Panc1 (cell line): ENCODE data around the gene MAPK8IP2. TPM values are rescaled to one million over a fixed set of nuclear protein-coding genes. Genes with fewer than 3 reads are reported as not detected.

ENCODE experiments used
- ATAC-seq: fragments of 200-7000 bp; cut with Tn5 transposase; 2 replicates; pipeline ENCODE4 v1.9.1; 2020; ENCODE audit warnings: mild to moderate bottlenecking, moderate library complexity
- BruUV-seq: library from RNA; stranded (reverse); fragments of 400-500 nt; replicated peaks from 2 replicates; lab custom pipeline; 2021; lab: Mats Ljungman, UMichigan
- CTCF ChIA-PET: fragments of 300-600 bp; sonication (Branson Sonifier 250); formaldehyde crosslinking; loops from one replicate; lab custom pipeline; 2022; ENCODE audit warnings: antibody characterized with exemption; lab: Charles Lee
- POLR2A ChIA-PET: fragments of 300-600 bp; sonication (Branson Sonifier 250); formaldehyde crosslinking; loops from one replicate; lab custom pipeline; 2022; ENCODE audit warnings: antibody characterized with exemption; lab: Charles Lee
- DNase-seq: peaks from one replicate; pipeline ENCODE4 v3.0.0-alpha.2; 2010; ENCODE audit warnings: low read depth, low spot score
- H3K27ac ChIP-seq: 2 replicates; pipeline ENCODE4 v1.5.1; 2011; ENCODE audit warnings: mild to moderate bottlenecking, low read length, inconsistent platforms
- H3K27me3 ChIP-seq: fragments of 200-500 bp; sonication (Bioruptor generic); 2 replicates; pipeline ENCODE4 v1.6.0; 2014; ENCODE audit warnings: low read length, inconsistent platforms; ENCODE audit not compliant: control insufficient read depth, insufficient read depth
- H3K36me3 ChIP-seq: fragments of 200-500 bp; sonication (Bioruptor generic); 2 replicates; pipeline ENCODE4 v1.5.1; 2014; ENCODE audit warnings: inconsistent platforms, mild to moderate bottlenecking, low read length, moderate library complexity; ENCODE audit not compliant: control insufficient read depth, insufficient read depth
- H3K4me1 ChIP-seq: 2 replicates; pipeline ENCODE4 v1.5.1; 2011; ENCODE audit warnings: inconsistent platforms, mild to moderate bottlenecking, low read length, moderate library complexity; ENCODE audit not compliant: control insufficient read depth, insufficient read depth
- H3K4me3 ChIP-seq, 2 experiments: 2 replicates each; pipeline ENCODE4 v1.5.1; 2011 to 2012; ENCODE audit warnings: low read depth in 2 of 2, low read length in 2 of 2, mild to moderate bottlenecking in 2 of 2, inconsistent platforms in 1 of 2, moderate library complexity in 1 of 2
- H3K9me3 ChIP-seq: fragments of 200-500 bp; sonication (Bioruptor generic); 2 replicates; pipeline ENCODE4 v1.5.1; 2014; ENCODE audit warnings: low read depth, mild to moderate bottlenecking, inconsistent platforms, low read length, moderate library complexity; ENCODE audit not compliant: control insufficient read depth, insufficient read depth
- POLR2AphosphoS5 ChIP-seq: IDR thresholded peaks from 2 replicates; pipeline ENCODE4 v1.6.1; 2012; ENCODE audit warnings: mild to moderate bottlenecking, low read depth, low read length, moderate library complexity
- REST ChIP-seq, 2 experiments: IDR thresholded peaks; 2 replicates each; pipeline ENCODE4 v1.6.1; 2011 to 2012; ENCODE audit warnings: low read depth in 2 of 2, control low read depth in 1 of 2, low read length in 1 of 2, mild to moderate bottlenecking in 1 of 2, moderate library complexity in 1 of 2; ENCODE audit not compliant: insufficient read depth in 1 of 2
- SIN3A ChIP-seq: IDR thresholded peaks from 2 replicates; pipeline ENCODE4 v1.6.1; 2012; ENCODE audit warnings: low read depth, mild to moderate bottlenecking, low read length, moderate library complexity, borderline replicate concordance; ENCODE audit not compliant: insufficient read depth
- TCF7L2 ChIP-seq: IDR thresholded peaks from 2 replicates; pipeline ENCODE4 v1.6.1; 2011; ENCODE audit warnings: mild to moderate bottlenecking, low read depth, low read length, inconsistent platforms
- in situ Hi-C: cut with HindIII; loops from 2 replicates; pipeline ENCODE4 v1.10.0; 2016; ENCODE audit warnings: low sequenced_read_pairs, low pct_unique_long_range_greater_than_20kb
- intact Hi-C: fragments of 100-400 bp; cut with micrococcal nuclease; formaldehyde crosslinking; loops from one replicate; pipeline ENCODE4 v1.10.0; 2022; ENCODE audit not compliant: unreplicated experiment
- total RNA-seq: library from RNA; stranded (reverse); gene quantifications from one replicate; pipeline ENCODE4 v1.2.1, GENCODE V29; 2021; ENCODE audit not compliant: unreplicated experiment
- TF ChIP-seq, protein P1 (sequence below): fragments of 450-650 bp; IDR thresholded peaks from 2 replicates; pipeline ENCODE4 v1.5.1; 2017; ENCODE audit warnings: mild to moderate bottlenecking

MAPK8IP2 gene
- total RNA-seq, 1 experiment from 2014 or later: 38.4 TPM

DNA sequence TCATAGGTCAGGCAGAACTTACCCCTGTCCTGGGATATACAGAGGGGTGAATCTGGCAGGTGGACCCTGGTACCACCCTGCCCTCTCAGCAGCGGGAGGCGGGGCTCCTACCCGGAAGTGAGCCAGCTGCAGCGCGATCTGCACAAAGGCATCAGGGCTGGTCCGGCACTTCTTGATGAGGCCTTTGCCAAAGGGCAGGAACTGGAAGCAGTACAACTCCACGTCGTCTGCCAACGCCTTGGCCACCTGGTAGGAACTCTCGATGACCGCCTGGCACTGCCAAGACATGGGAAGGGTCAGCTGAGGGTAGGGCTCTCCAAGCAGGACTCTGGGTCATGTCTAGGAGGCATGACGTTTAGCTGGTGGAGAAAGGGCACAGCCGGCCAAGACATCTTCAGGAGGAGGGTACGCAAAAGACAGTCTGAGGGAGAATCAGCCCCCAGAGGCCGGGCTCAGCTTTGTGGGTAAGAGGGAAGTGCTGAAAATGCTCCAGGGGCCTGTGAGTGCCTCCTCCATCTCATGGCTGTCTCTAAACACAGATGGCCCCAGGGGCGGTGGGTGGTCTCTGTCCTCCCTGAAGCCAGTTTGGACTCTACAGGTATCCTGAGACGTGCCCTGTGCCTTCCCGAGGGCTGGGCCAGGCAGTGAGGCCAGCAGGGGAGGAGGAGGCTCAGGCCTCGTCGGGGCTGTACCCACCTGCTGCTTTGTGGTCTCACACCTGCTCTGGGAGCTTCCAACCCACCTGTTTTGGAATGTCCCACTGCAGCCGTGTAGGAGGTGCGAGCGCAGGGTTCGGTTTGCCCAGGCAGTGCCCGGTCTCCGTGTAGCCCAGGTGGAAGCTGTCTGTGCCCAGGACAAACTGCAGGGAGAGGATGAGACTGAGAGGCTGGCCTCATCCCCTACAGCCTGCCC lies 29.1 kb upstream of the MAPK8IP2 start:
- no peak overlapping the region for H3K27ac ChIP-seq
- in situ Hi-C loops: no loop called here
- no peak overlapping the region for H3K4me3 ChIP-seq
- no peak for DNase-seq
- no TSS peak for BruUV-seq
- no peaks in the 10 kb centered on the region for H3K36me3 ChIP-seq
- H3K27me3 ChIP-seq: no peaks in the 10 kb centered on the region
- POLR2A ChIA-PET: no interaction called here
- no peaks in the 10 kb centered on the region for H3K9me3 ChIP-seq
- intact Hi-C loops: no loop called here
- no peak for TF ChIP-seq TCF7L2
- no peak for TF ChIP-seq REST (IDR thresholded peaks at IDR 0.05; ENCODE audit: insufficient read depth in 1 of 2, low read depth in 2 of 2, low read length in 1 of 2)
- no peak for TF ChIP-seq POLR2AphosphoS5
- no peak for ATAC-seq
- CTCF ChIA-PET: no interaction called here
- no peaks in the 10 kb centered on the region for H3K4me1 ChIP-seq

- Histone ChIP-seq H3K4me1 (no peaks in the 10 kb centered on the region), H3K36me3 (no peaks in the 10 kb centered on the region), H3K9me3 (no peaks in the 10 kb centered on the region), H3K27me3 (no peaks in the 10 kb centered on the region), H3K4me3 (no peak overlapping the region), H3K27ac (no peak overlapping the region)
- in situ Hi-C loops: no loop called here
- TF ChIP-seq SIN3A: no peak
- TF ChIP-seq TCF7L2: no peak
- TF ChIP-seq POLR2AphosphoS5: no peak
- no peak for TF ChIP-seq REST (IDR thresholded peaks at IDR 0.05; ENCODE audit: insufficient read depth in 1 of 2, low read depth in 2 of 2, low read length in 1 of 2)
- TF ChIP-seq, protein P1, sequence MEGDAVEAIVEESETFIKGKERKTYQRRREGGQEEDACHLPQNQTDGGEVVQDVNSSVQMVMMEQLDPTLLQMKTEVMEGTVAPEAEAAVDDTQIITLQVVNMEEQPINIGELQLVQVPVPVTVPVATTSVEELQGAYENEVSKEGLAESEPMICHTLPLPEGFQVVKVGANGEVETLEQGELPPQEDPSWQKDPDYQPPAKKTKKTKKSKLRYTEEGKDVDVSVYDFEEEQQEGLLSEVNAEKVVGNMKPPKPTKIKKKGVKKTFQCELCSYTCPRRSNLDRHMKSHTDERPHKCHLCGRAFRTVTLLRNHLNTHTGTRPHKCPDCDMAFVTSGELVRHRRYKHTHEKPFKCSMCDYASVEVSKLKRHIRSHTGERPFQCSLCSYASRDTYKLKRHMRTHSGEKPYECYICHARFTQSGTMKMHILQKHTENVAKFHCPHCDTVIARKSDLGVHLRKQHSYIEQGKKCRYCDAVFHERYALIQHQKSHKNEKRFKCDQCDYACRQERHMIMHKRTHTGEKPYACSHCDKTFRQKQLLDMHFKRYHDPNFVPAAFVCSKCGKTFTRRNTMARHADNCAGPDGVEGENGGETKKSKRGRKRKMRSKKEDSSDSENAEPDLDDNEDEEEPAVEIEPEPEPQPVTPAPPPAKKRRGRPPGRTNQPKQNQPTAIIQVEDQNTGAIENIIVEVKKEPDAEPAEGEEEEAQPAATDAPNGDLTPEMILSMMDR: no peak
- DNase-seq (no peak), ATAC-seq (no peak)
- ChIA-PET CTCF (interaction anchor here (0.5 kb wide), 1 partner anchor 59 kb away, joined by 3 read pairs; no protein-coding TSS in a partner anchor), POLR2A (no interaction called here)
- no TSS peak for BruUV-seq
- intact Hi-C loops: no loop called here
Observed at GRCh38 chr22:50572965-50573364, 27.6 kb upstream of the MAPK8IP2 start.
